ENCODE measurements around the gene KIF15. TPM values are rescaled to one million over a fixed set of nuclear protein-coding genes. Genes with fewer than 3 reads are reported as not detected.
A peak's percentile ranks its signal among the peaks of the same experiment; 100 is the strongest.

KIF15 gene
- total and polyA plus RNA-seq, 4 donors, result 0.64 to 4.0 (median 0.92) TPM

DNA sequence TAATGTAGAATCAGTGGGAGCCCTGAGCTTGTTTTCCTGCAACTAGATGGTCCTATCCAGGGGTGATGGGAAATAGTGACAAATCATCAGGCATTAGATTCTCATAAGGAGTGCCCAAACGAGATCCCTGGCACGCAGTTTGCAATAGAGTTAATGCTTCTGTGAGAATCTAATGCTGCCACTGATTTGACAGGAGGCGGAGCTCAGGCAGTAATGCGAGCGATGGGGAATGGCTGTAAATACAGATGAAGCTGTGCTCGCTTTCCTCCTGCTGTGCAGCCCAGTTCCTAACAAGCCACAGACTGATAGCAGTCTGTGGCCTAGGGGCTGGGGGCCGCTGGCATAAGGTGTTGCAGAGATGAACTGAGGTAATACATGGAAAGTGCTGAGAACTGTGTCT is 71.8 kb downstream of the KIF15 start:
- DNase-seq (no peak), ATAC-seq (ENCODE audit: insufficient read depth, low FRiP score) (no peak)
- Histone ChIP-seq H3K27me3 (ENCODE audit: control insufficient read depth in 3 of 3, insufficient read depth in 3 of 3, low read length in 2 of 3) (no peaks in the 10 kb centered on the region), H3K27ac (ENCODE audit: low read depth in 1 of 2, low read length in 1 of 2) (peak overlapping the region in 1 of 2 donors; percentile 30), H3K4me1 (ENCODE audit: control insufficient read depth in 5 of 5, insufficient read depth in 5 of 5, low read length in 5 of 5) (no peaks in the 10 kb centered on the region), H3K4me3 (no peak overlapping the region), H3K36me3 (ENCODE audit: control insufficient read depth in 4 of 4, insufficient read depth in 4 of 4, low read length in 4 of 4) (peaks cover 0 to 14% (median 2%) of the 10 kb centered on the region in 4 donors), H3K9ac (ENCODE audit: insufficient read depth in 1 of 2, low read length in 2 of 2) (no peak overlapping the region), H3K9me3 (ENCODE audit: control insufficient read depth in 4 of 4, insufficient read depth in 3 of 4, low read length in 3 of 4) (peaks cover 2 to 7% (median 4%) of the 10 kb centered on the region in 4 donors)
- WGBS, 2 donors, result 96% methylated on average over 7 of the region's 7 CpGs
- TF ChIP-seq, protein P1, sequence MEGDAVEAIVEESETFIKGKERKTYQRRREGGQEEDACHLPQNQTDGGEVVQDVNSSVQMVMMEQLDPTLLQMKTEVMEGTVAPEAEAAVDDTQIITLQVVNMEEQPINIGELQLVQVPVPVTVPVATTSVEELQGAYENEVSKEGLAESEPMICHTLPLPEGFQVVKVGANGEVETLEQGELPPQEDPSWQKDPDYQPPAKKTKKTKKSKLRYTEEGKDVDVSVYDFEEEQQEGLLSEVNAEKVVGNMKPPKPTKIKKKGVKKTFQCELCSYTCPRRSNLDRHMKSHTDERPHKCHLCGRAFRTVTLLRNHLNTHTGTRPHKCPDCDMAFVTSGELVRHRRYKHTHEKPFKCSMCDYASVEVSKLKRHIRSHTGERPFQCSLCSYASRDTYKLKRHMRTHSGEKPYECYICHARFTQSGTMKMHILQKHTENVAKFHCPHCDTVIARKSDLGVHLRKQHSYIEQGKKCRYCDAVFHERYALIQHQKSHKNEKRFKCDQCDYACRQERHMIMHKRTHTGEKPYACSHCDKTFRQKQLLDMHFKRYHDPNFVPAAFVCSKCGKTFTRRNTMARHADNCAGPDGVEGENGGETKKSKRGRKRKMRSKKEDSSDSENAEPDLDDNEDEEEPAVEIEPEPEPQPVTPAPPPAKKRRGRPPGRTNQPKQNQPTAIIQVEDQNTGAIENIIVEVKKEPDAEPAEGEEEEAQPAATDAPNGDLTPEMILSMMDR (IDR thresholded peaks at IDR 0.05; ENCODE audit: control extremely low read depth, extremely low read depth), result no peak

DNA sequence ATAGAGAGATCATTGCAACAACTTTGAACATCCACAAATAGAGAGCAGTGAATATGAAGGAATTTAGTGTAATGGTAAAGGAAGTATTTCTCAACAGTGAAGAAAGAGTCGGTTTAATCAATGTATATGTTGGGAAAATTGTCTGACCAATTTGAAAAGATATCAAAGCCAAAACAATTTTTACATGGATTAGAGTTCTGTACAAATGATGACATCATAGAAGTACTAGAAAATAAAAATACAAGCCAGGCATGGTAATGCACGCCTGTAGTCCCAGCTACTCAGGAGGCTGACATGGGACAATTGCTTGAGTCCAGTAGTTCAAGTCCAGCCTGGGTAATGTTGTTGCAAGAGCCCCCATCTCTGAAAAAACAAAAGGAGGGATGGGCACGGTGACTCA is 74.1 kb downstream of the KIF15 start:
- ATAC-seq (ENCODE audit: insufficient read depth, low FRiP score) (no peak), DNase-seq (no peak)
- no peaks in the 10 kb centered on the region for H3K4me1 ChIP-seq (ENCODE audit: control insufficient read depth in 5 of 5, insufficient read depth in 5 of 5, low read length in 5 of 5)
- H3K9ac ChIP-seq (ENCODE audit: insufficient read depth in 1 of 2, low read length in 2 of 2), result no peak overlapping the region
- H3K27me3 ChIP-seq (ENCODE audit: control insufficient read depth in 3 of 3, insufficient read depth in 3 of 3, low read length in 2 of 3), result no peaks in the 10 kb centered on the region
- no peak overlapping the region for H3K27ac ChIP-seq (ENCODE audit: low read depth in 1 of 2, low read length in 1 of 2)
- peaks cover 2 to 7% (median 5%) of the 10 kb centered on the region in 4 donors for H3K9me3 ChIP-seq (ENCODE audit: control insufficient read depth in 4 of 4, insufficient read depth in 3 of 4, low read length in 3 of 4)
- 96 to 100% methylated on average over 3 of the region's 3 CpGs for WGBS, 2 donors
- TF ChIP-seq, protein P1 (IDR thresholded peaks at IDR 0.05; ENCODE audit: control extremely low read depth, extremely low read depth), result no peak
- no peak overlapping the region for H3K4me3 ChIP-seq
- H3K36me3 ChIP-seq (ENCODE audit: control insufficient read depth in 4 of 4, insufficient read depth in 4 of 4, low read length in 4 of 4), result peaks cover 0 to 9% (median 2%) of the 10 kb centered on the region in 4 donors

DNA sequence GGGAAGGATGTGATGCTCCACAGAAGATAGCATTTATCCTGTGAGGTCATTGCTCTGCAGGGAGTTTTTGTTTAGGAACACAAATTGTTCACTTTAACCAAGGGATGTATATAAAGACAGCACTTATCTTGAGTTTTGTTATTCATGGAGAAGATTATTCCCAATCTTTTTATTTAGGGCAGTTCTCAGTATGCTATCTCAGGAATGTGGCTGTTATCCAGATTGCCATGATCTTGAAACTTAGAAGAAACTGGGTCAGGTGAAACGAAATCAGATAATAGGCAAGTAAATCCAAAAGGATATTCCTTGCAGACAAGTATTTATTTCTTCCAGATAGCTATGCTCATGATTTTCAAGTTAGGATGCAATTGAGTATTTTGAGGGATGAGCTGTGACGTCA is 80.8 kb downstream of the KIF15 start:
- H3K9me3 ChIP-seq (ENCODE audit: control insufficient read depth in 4 of 4, insufficient read depth in 3 of 4, low read length in 3 of 4), result peaks cover 0 to 2% (median 0%) of the 10 kb centered on the region in 4 donors
- no peak for DNase-seq
- TF ChIP-seq, protein P1 (IDR thresholded peaks at IDR 0.05; ENCODE audit: control extremely low read depth, extremely low read depth), result no peak
- H3K27me3 ChIP-seq (ENCODE audit: control insufficient read depth in 3 of 3, insufficient read depth in 3 of 3, low read length in 2 of 3), result no peaks in the 10 kb centered on the region
- peaks cover 0 to 10% (median 3%) of the 10 kb centered on the region in 4 donors for H3K36me3 ChIP-seq (ENCODE audit: control insufficient read depth in 4 of 4, insufficient read depth in 4 of 4, low read length in 4 of 4)
- H3K9ac ChIP-seq (ENCODE audit: insufficient read depth in 1 of 2, low read length in 2 of 2), result no peak overlapping the region
- H3K4me3 ChIP-seq, result no peak overlapping the region
- peaks cover 0 to 10% (median 0%) of the 10 kb centered on the region in 5 donors for H3K4me1 ChIP-seq (ENCODE audit: control insufficient read depth in 5 of 5, insufficient read depth in 5 of 5, low read length in 5 of 5)
- ATAC-seq (ENCODE audit: insufficient read depth, low FRiP score), result no peak
- 82 to 92% methylated on average over 2 of the region's 2 CpGs for WGBS, 2 donors
- no peak overlapping the region for H3K27ac ChIP-seq (ENCODE audit: low read depth in 1 of 2, low read length in 1 of 2)

All from lung (tissue), 12 donors.